ENCODE results near the gene KDM6A.

The KDM6A gene

DNA sequence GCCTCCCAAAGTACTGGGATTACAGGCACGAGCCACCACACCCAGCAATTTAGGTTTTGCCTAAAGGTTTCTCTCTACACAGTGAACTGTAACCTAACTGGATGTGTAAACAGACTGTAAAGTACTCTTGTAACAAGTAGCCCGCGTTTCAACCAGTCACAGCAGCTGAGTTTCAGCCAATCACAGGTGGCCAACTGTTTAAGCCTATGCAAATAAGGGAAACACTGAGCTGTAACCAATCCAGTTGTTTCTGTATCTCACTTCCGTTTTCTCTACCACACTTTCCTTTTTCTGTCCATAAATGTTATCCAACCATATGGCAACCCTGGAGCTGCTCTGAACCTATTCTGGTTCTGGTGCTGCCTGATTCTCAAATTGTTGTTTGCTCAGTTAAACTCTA, 267.8 kb downstream of the KDM6A start:
- no peak overlapping the region for H3K4me3 ChIP-seq (ENCODE audit: low read depth, low read length)
- DNase-seq (ENCODE audit: low read depth): no peak

DNA sequence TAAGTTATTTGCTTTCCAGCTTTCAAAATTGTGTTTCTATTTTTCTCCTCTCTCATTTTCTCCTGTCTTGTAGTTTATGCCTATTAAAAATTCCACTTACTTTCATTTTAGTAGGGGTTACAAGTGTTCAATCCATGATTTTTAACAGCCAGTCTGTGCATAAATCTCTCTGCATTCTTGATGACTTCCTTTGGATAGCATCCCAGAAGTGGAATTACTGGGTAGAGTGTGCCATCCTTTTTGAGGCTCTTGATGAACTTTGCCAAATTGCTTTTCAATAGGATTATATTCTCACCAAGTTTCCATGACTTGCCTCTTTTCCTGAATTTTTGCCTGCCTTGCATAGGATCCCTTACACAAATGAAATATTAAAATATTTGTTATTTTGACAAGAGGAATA, 269.2 kb downstream of the KDM6A start:
- no peak overlapping the region for H3K4me3 ChIP-seq (ENCODE audit: low read depth, low read length)
- DNase-seq (ENCODE audit: low read depth): no peak

DNA sequence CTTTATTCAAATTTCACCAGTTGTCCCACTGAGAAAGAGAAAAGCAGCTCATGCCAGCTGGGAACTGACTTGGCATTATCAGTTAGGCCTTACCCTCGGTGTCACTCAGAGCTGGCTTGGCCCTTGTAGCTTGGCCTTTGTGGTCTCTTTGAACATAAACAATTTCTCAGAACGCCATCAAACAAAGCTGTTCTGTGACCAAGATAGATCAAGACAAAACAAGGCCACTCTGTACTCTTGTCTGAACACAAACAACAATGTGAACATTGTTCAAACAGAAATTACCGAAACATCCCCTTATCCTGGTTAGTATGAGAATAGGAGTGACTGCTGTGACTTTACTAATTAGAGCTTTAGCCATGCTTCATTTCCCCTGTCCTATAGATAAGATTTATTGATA, 270.5 kb downstream of the KDM6A start:
- no peak for DNase-seq (ENCODE audit: low read depth)
- no peak overlapping the region for H3K4me3 ChIP-seq (ENCODE audit: low read depth, low read length)

DNA sequence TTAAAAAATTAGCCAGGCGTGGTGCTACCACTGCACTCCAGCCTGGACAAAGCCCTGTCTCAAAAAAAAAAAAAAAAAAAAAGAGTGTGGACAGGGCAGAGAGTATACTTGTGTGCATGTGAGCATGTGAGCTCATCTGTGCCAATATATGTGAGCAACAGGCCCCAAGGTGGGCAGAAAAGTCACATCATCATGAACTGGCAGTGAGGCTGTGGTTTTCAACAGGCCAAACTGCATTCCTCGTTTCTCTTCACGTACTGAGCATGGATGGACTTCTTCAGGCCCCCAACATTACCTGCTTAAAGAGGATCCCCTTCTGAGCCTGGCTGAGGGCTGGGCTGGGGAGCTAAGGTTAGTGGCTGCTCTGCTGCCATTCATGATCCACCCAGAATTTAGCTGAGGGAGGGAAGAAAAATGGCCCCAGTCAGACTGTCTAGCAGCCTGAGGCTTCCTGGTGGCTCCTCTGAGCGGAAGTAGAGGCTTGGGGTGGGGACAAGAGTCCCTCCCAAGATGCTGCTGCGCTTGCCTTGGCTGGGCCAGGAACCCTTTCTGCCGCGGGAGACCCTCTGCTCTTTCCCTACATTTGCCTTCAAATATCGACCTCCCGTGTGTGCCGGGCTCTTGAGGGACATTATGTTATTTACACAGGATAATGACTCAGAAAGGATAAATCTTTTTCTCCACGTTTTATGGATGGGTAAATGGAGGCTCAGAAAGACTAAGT, 272.7 kb downstream of the KDM6A start:
- no peak for DNase-seq (ENCODE audit: low read depth)

DNA sequence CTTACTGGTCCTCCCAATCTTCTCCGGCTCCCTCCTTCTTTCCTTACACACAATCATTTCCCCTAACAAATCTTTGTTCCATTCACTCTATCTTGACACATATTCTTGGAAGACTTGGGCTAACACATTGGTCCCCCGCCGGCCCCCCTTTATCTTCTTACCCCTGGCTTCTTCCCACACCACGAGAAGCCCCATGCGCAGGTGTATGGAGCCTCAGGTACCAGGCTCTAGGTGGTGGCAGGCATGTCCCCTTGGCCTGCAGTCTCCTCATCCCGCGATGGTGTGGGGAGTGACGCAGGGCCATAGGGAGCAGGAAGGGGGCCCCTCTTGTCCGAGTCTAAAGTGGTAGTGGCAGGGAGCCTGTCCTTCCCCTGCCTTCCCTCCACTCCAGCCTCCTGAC, 277.8 kb downstream of the KDM6A start:
- no peak overlapping the region for H3K4me3 ChIP-seq (ENCODE audit: low read depth, low read length)
- no peak for DNase-seq (ENCODE audit: low read depth)

More for the DNA sequence above, 272.7 kb downstream of the KDM6A start:
- H3K4me3 ChIP-seq (ENCODE audit: low read depth, low read length): no peak overlapping the region

DNA sequence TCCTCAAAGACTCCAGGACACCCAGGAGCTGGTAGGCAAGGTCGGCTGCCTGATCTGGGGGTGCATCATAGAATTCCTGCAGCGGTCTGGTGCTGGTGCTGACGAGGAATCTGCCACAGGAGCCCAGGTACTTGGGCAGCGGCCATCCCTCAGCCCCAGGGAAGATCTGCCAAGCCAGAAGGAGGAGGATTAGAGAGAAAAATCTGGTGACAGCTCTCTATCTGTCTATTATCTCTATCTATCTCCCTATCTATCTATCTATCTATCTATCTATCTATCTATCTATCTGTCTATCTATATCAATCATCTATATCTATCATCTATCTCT, 281.0 kb downstream of the KDM6A start:
- no peak for DNase-seq (ENCODE audit: low read depth)
- no peak overlapping the region for H3K4me3 ChIP-seq (ENCODE audit: low read depth, low read length)

DNA sequence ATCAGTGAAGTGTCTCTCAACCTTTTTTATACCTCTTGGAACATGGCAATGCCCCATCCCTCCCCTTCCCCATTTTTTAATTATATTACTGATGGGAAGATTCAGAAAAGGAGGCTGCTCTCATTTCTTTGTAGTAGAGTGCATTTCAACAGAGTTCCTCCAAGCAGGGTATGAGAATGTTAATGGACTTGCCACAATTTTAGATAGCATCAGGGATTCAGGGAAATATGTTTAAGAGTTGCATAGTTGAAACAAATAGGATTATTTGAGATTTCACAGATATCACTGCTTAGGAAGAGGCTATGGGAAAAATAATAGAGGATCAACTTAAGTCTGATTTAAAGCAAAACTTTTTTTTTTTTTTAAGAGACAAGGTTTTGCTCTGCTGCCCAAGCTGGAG, 281.5 kb downstream of the KDM6A start:
- no peak for DNase-seq (ENCODE audit: low read depth)
- H3K4me3 ChIP-seq (ENCODE audit: low read depth, low read length): no peak overlapping the region

DNA sequence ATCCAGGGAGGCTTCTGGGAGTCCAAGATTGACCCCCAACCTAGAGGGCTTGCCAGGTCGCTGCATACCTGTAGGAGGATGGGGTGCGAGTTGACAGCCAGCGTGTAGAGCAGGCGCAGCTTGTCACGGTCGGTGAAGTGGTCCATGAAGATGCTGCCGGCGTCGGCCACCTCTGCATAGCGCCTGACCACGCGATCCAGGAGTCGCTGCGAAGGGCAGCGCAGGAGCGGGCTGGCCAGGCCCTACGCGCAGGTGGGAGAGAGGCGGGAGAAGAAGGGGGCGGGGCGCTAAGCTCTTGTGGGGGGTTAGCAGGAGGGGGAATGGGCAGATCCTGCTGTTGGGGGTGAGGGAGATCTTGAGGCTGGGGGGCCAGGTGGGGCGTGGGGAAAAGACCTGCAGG, 284.7 kb downstream of the KDM6A start:
- no peak overlapping the region for H3K4me3 ChIP-seq (ENCODE audit: low read depth, low read length)
- no peak for DNase-seq (ENCODE audit: low read depth)

Measured in skeletal muscle cell (primary cell).